ENCODE results near the gene SASH3.

- TF ChIP-seq CTCF (IDR thresholded peaks at IDR 0.05), result no peak
- TF ChIP-seq POLR2A (IDR thresholded peaks at IDR 0.05; ENCODE audit: low read depth), result no peak
- no peak for TF ChIP-seq POLR2AphosphoS5 (IDR thresholded peaks at IDR 0.05)
- no peak for TF ChIP-seq EP300 (IDR thresholded peaks at IDR 0.05)
These were observed 51.5 kb downstream of the SASH3 start for GRCh38 chrX:129831091-129831885.

All from esophagus muscularis mucosa (tissue), 4 donors.